Dedifferentiated amniotic fluid mesenchymal stem cell (primary cell): ENCODE results near the gene ATP1B4.
A peak's percentile ranks its signal among the peaks of the same experiment; 100 is the strongest.

ENCODE experiments used
- DNase-seq: peaks from one replicate; pipeline ENCODE4 v3.0.0-alpha.2; 2016; ENCODE audit errors: extremely low spot score

ATP1B4 gene

GRCh38 chrX:120372667-120373370 lies 10.9 kb downstream of the ATP1B4 start:
- DNase-seq: no peak

- no peak for DNase-seq
Observed at GRCh38 chrX:120377179-120377578, 15.3 kb downstream of the ATP1B4 start.

GRCh38 chrX:120377715-120378114 lies 15.8 kb downstream of the ATP1B4 start:
- no peak for DNase-seq

GRCh38 chrX:120378570-120378969 lies 16.7 kb downstream of the ATP1B4 start:
- DNase-seq: no peak

- DNase-seq: no peak
Observed at GRCh38 chrX:120379937-120380681, 18.2 kb downstream of the ATP1B4 start.

- no peak for DNase-seq
Observed at GRCh38 chrX:120380699-120381098, 18.8 kb downstream of the ATP1B4 start.

GRCh38 chrX:120401301-120401700 lies 39.4 kb downstream of the ATP1B4 start:
- no peak for DNase-seq

- DNase-seq: no peak
Observed at GRCh38 chrX:120402369-120402768, 40.5 kb downstream of the ATP1B4 start.

- no peak for DNase-seq
Observed at GRCh38 chrX:120406638-120407037, 44.7 kb downstream of the ATP1B4 start.

- DNase-seq: no peak
Observed at GRCh38 chrX:120408168-120408567, 46.3 kb downstream of the ATP1B4 start.

GRCh38 chrX:120419463-120419862 lies 57.6 kb downstream of the ATP1B4 start:
- no peak for DNase-seq

GRCh38 chrX:120426599-120426998 lies 64.7 kb downstream of the ATP1B4 start:
- no peak for DNase-seq

GRCh38 chrX:120428309-120428708 lies 66.4 kb downstream of the ATP1B4 start:
- DNase-seq: peak; percentile 16

GRCh38 chrX:120429776-120430540 lies 68.1 kb downstream of the ATP1B4 start:
- DNase-seq: no peak
